Loucy (cell line): Measurements from ENCODE around the gene CDH5.

ENCODE experiments used
- H2AFZ ChIP-seq: fragments of 200-600 bp; sonication (generic); 2 replicates; pipeline ENCODE4 v1.6.0; 2016; ENCODE audit warnings: antibody characterized with exemption, mild to moderate bottlenecking, low read length, moderate library complexity
- H3F3A ChIP-seq: fragments of 200-600 bp; 2 replicates; pipeline ENCODE4 v1.6.0; 2016; ENCODE audit warnings: antibody characterized with exemption, low read depth, mild to moderate bottlenecking
- H3K27me3 ChIP-seq: fragments of 200-600 bp; sonication (generic); 2 replicates; pipeline ENCODE4 v1.6.1; 2014; ENCODE audit warnings: low read length, mild to moderate bottlenecking; ENCODE audit not compliant: insufficient read depth, poor library complexity, severe bottlenecking
- H3K36me3 ChIP-seq: fragments of 200-600 bp; sonication (generic); 2 replicates; pipeline ENCODE4 v1.6.1; 2016; ENCODE audit warnings: low read length; ENCODE audit not compliant: insufficient read depth
- H3K4me1 ChIP-seq: fragments of 200-600 bp; sonication (generic); 2 replicates; pipeline ENCODE4 v1.5.1; 2014; ENCODE audit warnings: low read length, mild to moderate bottlenecking; ENCODE audit not compliant: insufficient read depth, poor library complexity, severe bottlenecking
- H3K4me2 ChIP-seq: fragments of 200-600 bp; sonication (generic); 2 replicates; pipeline ENCODE4 v1.6.0; 2014; ENCODE audit warnings: antibody characterized with exemption, low read length, low read depth, mild to moderate bottlenecking; ENCODE audit not compliant: poor library complexity, severe bottlenecking
- H3K4me3 ChIP-seq: fragments of 200-600 bp; sonication (generic); 2 replicates; pipeline ENCODE4 v1.5.1; 2014; ENCODE audit warnings: low read length, mild to moderate bottlenecking, mixed read lengths; ENCODE audit not compliant: poor library complexity, severe bottlenecking
- H3K79me2 ChIP-seq: fragments of 200-600 bp; sonication (generic); 2 replicates; pipeline ENCODE4 v1.6.1; 2014; ENCODE audit warnings: low read length; ENCODE audit not compliant: insufficient read depth
- H3K9ac ChIP-seq: fragments of 200-600 bp; sonication (generic); 2 replicates; pipeline ENCODE4 v1.6.0; 2014; ENCODE audit warnings: mild to moderate bottlenecking, low read depth, low read length, moderate library complexity; ENCODE audit not compliant: poor library complexity, severe bottlenecking
- H3K9me2 ChIP-seq: fragments of 200-600 bp; sonication (generic); replicated peaks from 2 replicates; pipeline ENCODE4 v1.6.1; 2016; ENCODE audit warnings: low read depth, low read length, mixed read lengths
- H3K9me3 ChIP-seq: fragments of 200-600 bp; sonication (generic); 2 replicates; pipeline ENCODE4 v1.6.1; 2014; ENCODE audit warnings: mild to moderate bottlenecking, antibody characterized with exemption, low read length, low read depth; ENCODE audit not compliant: insufficient read depth
- H4K20me1 ChIP-seq: fragments of 200-600 bp; sonication (generic); 2 replicates; pipeline ENCODE4 v1.6.0; 2014; ENCODE audit warnings: antibody characterized with exemption, low read length, mild to moderate bottlenecking; ENCODE audit not compliant: insufficient read depth, poor library complexity, severe bottlenecking
- CTCF ChIP-seq: fragments of 200-600 bp; sonication (generic); conservative IDR thresholded peaks from 2 replicates; pipeline ENCODE4 v1.5.1; 2014; ENCODE audit warnings: mild to moderate bottlenecking, antibody characterized with exemption, low read length
- EZH2phosphoT487 ChIP-seq: fragments of 200-600 bp; IDR thresholded peaks from 2 replicates; pipeline ENCODE4 v1.6.1; 2018; ENCODE audit warnings: antibody characterized with exemption, mild to moderate bottlenecking, moderate library complexity, borderline replicate concordance

The CDH5 gene

GRCh38 chr16:66432429-66432828 lies 65.9 kb downstream of the CDH5 start:
- Histone ChIP-seq H3K4me1 (no peaks in the 10 kb centered on the region), H3F3A (no peaks in the 10 kb centered on the region), H2AFZ (no peak overlapping the region), H3K36me3 (no peaks in the 10 kb centered on the region), H3K9ac (no peak overlapping the region), H3K79me2 (no peaks in the 10 kb centered on the region), H3K9me2 (no peaks in the 10 kb centered on the region), H3K4me3 (no peak overlapping the region), H3K27me3 (no peaks in the 10 kb centered on the region), H3K9me3 (no peaks in the 10 kb centered on the region), H4K20me1 (no peaks in the 10 kb centered on the region), H3K4me2 (no peak overlapping the region)
- no peak for TF ChIP-seq CTCF
- no peak for TF ChIP-seq EZH2phosphoT487

DNA sequence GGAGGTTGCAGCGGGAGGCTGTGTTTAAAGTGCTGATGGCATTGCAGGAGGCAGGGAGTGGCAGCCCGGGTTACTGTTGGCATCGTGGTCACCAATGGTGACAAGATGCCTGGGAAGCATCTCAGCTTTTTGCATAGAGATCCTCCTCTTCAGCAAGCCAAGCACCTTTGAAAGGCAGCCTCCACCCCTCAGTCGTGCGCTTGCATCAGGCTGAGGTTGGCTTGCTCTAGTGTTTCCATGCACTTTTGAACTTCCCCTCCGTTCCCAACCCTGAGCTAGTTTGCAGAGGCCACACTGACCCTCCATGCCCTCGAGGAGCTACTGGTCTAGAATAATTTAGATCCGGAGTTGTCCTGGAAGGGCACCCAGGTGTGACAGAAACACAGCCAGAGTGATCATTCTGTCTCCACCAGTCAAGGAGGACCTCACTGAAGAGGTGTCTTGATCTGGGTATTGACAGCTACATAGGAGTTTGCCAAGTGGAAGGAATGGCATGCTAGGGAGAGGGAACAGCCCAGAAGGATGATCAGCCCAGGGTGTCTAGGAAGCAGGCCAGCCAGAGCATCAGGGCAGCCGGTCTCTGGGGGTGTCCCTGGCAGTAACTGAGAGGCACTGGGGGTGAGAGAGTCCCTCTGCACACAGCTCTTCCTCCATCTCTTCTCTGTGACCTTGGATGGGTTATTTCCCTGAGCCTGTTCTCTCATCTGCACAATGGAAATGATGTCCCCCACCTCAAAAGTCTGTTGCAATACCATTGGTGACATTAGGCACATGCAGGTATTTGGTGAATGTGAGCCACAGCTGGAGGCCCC lies 68.3 kb downstream of the CDH5 start:
- Histone ChIP-seq H3F3A (no peaks in the 10 kb centered on the region), H3K36me3 (no peaks in the 10 kb centered on the region), H3K4me2 (no peak overlapping the region), H3K9me2 (no peaks in the 10 kb centered on the region), H3K27me3 (no peaks in the 10 kb centered on the region), H3K4me3 (no peak overlapping the region), H3K9me3 (no peaks in the 10 kb centered on the region), H3K4me1 (no peaks in the 10 kb centered on the region), H4K20me1 (no peaks in the 10 kb centered on the region), H2AFZ (no peak overlapping the region), H3K79me2 (no peaks in the 10 kb centered on the region), H3K9ac (no peak overlapping the region)
- no peak for TF ChIP-seq CTCF
- TF ChIP-seq EZH2phosphoT487, result no peak

- Histone ChIP-seq H3K9me3 (no peaks in the 10 kb centered on the region), H3K4me1 (no peaks in the 10 kb centered on the region), H3F3A (no peaks in the 10 kb centered on the region), H3K36me3 (no peaks in the 10 kb centered on the region), H4K20me1 (no peaks in the 10 kb centered on the region), H3K27me3 (no peaks in the 10 kb centered on the region), H3K4me2 (no peak overlapping the region), H3K9me2 (no peaks in the 10 kb centered on the region), H2AFZ (no peak overlapping the region), H3K4me3 (no peak overlapping the region), H3K9ac (no peak overlapping the region), H3K79me2 (no peaks in the 10 kb centered on the region)
- no peak for TF ChIP-seq CTCF
- no peak for TF ChIP-seq EZH2phosphoT487
These were observed 69.4 kb downstream of the CDH5 start for GRCh38 chr16:66435896-66436295.
